Measurements from ENCODE around the gene GMDS.

GMDS gene

GRCh38 chr6:2030682-2031244 lies 214.6 kb downstream of the GMDS start:
- DNase-seq = peak; percentile 57

DNA sequence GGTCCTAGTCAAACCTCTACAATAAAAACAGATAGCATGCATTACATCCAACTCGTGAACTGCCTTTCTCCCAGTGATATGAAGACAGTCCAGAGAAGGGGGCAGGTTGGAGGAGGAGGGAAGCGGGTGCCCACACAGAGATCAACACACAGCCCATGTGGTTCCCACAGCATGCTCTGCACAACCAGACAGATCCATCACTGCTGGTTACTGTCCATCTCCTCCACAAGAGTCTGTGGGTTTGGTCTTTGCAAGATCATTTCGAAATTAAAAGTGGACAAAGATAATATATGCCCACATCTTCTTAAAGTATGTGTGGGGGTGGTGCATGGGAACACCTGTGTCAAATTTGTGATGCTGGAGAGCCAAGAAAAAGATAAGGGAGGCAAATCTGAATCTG lies 215.5 kb downstream of the GMDS start:
- no peak for DNase-seq

- DNase-seq = no peak
Measured at GRCh38 chr6:2029130-2029794, 216.1 kb downstream of the GMDS start.

GRCh38 chr6:2028457-2029038 lies 216.9 kb downstream of the GMDS start:
- peak; percentile 22 for DNase-seq

DNA sequence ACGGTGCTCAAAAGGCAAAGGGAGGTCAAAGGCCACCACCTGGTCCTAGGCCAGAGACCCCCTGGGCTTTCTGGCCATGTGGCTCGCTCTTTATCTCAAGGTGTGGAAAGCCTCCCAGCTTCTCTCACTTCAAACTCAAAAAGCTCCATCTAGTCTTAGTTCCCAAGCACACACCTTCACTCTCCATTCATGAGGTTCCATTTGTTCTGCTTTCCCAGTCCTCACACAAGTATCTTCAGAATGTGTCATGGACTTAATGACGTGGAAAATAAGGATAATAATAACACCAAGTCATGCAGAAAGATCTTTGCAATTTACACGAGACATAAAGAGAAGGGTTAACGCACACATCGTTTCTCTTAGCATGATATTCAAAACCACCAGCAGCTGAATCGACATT lies 219.3 kb downstream of the GMDS start:
- no peak for DNase-seq

GRCh38 chr6:2021713-2022125 lies 223.7 kb downstream of the GMDS start:
- DNase-seq = peak; percentile 97

DNA sequence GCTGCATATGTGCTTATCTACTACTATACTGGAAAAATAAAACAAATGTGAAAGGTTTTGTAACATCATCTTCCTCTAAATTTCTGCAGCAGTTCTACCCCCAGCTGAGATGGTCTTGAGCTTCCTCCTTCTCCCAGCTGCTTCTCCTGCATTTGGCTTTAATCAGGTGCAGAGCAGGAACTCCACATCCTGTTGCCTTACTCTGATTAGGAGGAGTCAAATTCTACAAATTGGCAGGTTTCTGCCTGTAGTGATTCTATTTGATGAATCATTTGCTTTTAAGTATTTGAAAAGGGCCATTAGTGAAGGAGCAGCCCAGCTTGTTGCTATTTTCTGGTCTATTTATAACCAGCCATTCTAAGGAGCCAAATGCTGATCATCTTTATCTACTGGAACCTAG lies 224.5 kb downstream of the GMDS start:
- DNase-seq = peak; percentile 81

GRCh38 chr6:2019051-2019450 lies 226.4 kb downstream of the GMDS start:
- no peak for DNase-seq

DNA sequence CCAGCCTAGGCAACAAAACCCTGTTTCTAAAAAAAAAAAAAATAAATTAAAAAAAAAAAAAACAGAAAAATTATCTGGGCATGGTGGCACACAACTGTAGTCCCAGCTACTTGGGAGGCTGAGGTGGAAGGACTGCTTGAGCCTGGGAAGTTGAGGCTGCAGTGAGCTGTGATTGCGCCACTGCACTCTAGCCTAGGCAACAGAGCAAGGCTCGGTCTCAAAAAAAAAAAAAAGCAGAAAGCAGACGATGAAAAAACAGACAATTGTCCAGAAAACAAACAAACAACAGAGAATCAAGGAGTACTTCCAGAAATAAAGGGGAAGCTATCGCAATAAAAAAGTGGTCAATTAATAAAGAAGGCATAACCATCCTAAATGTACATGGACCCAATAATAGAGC lies 229.4 kb downstream of the GMDS start:
- DNase-seq = no peak

GRCh38 chr6:2008383-2008976 lies 236.9 kb downstream of the GMDS start:
- no peak for DNase-seq

GRCh38 chr6:2007165-2007564 lies 238.2 kb downstream of the GMDS start:
- DNase-seq = no peak

DNA sequence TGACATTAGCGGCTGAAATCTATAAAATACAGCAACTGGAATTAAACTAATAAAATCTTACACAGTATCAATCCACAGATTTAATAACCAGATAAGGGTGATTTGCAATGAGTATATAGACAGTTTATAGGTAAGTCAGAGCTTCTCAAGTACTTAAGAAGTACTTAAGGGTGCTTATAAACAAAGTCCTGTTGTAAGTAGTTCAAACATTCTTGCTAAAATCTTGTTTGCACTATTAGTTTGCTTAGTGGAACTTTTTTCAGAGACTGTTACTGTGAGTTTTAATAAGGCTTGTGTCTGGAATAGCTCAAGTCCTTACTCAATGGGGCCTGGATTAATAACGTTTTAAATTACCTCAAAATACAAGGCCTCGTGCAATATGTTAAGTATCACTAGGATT lies 240.5 kb downstream of the GMDS start:
- no peak for DNase-seq

DNA sequence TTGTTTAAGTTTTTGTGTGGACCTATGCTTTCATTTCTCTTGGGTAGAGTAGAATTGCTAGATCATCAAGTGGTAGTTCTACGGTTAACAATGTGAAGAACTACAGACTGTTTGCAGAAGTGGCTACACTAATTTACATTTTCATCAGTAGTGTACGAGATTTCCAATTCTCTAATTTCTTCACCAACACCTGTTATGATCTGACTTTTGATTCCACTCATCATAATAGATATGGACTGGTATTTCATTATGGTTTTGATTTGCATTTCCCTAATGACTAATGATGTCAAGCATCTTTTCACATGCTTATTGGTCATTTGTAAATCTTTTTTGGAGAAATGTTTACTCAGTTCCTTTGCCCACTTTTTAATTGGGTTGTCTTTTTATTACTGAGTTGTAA lies 244.4 kb downstream of the GMDS start:
- DNase-seq = no peak

- DNase-seq = no peak
Measured at GRCh38 chr6:1997702-1998101, 247.7 kb downstream of the GMDS start.

- DNase-seq = no peak
Measured at GRCh38 chr6:1995636-1996035, 249.8 kb downstream of the GMDS start.

DNA sequence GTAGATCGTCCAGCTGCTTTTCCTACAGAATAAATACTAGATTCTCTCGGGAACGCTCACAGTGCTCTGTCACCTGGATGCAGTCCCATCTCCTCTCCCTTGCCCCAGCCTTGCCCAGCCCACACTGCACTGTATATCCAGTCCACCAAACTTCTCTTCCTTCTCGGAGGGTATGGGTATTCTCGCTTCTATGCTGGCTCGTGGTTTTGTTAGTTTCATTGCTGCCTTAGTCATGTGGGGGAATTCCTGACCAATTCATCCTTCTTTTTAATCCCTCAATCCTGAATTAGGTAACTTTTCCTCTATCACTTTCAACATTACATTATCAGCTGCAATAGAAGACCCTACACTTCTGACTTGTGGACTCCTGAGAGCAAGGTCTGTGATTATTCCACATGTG lies 252.4 kb downstream of the GMDS start:
- DNase-seq = no peak

GRCh38 chr6:1991332-1991878 lies 254.0 kb downstream of the GMDS start:
- DNase-seq = peak; percentile 76

GRCh38 chr6:1988843-1989242 lies 256.6 kb downstream of the GMDS start:
- DNase-seq = no peak

DNA sequence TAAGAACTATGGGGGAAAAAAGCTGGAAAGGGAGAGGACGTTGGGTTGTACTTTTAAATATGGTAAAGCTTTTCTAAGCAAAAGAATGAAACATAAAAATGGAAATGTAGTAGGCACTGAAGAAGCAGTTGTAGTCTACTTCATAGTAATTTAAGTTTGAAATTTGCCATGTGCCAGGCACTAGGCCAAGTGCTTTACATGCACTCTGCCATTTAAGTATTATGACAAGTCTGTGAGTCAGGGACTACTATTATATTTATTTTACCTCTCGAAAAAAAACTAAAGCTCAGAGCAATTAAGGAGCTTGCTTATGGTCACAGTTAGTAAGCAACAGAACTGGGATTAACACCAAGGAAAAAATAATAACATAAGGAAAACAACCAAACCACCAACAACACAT lies 257.8 kb downstream of the GMDS start:
- DNase-seq = peak; percentile 47

DNA sequence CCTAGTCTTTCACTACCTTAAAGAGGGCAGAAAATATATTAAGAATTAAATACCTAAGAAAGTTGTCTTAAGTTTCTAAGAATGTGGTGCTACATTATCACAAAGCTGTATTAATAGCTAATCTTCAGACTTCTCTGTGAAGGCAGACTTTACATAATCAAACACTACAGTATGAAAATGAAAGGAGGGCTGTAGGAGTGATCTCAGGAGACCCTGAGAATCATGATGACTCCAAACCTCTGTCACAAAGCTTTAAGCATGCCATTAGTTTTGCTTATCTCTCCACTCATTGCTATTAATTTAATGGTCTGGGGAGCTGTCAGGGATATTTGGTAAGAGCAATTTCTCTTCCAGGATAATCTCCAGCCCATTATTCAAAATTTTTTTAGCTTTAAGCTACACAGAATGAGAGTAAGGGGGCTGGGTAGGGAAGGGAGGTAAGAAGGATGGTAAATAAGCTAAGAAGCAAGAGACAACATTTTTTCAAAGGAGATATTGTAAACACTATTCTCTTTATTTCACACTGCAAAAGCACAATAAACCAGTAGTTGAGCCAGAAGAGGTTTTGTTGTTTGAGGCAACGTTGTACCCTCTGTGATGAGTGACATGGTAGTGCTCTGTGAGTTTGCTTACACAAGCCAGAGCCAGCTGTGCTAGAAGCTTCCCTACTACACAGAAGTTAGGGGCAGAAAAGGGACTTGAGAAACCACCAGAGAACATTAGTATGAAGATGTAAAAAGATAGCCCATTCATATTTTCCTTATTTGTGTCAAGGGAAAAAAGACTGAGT lies 258.8 kb downstream of the GMDS start:
- no peak for DNase-seq

GRCh38 chr6:1984346-1984994 lies 260.9 kb downstream of the GMDS start:
- no peak for DNase-seq

- DNase-seq = no peak
Measured at GRCh38 chr6:1983850-1984249, 261.6 kb downstream of the GMDS start.

DNA sequence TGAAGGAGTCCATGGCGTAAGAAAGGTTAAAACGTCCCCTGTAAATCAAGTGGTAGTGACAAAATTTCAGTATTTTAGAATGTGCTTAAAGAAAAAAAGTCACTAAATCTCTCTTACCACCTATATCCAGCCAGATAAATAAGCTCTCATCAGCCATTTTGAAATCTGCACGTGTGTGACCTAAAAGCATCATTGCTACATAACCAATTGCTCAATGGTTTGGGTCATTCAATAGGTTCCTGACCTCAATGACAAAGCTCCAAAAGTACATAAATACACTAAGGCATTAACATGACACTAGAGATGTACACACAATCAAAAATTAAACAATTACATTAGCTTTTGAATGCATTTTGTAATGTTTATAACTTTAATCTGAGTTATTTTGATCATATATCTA lies 272.4 kb downstream of the GMDS start:
- no peak for DNase-seq
